Endothelial cell of umbilical vein (primary cell): Measurements from ENCODE around the gene PPFIA3. TPM values are rescaled to one million over a fixed set of nuclear protein-coding genes. Genes with fewer than 3 reads are reported as not detected.
A peak's percentile ranks its signal among the peaks of the same experiment; 100 is the strongest.

Experiments
- BruUV-seq: library from RNA; stranded (reverse); fragments of 400-500 nt; replicated peaks from 2 replicates; lab custom pipeline; 2021; lab: Mats Ljungman, UMichigan
- CTCF ChIA-PET: fragments of 300-600, 350-600 bp; sonication (Branson Sonifier 250); formaldehyde crosslinking; loops from one replicate; lab custom pipeline; 2021; ENCODE audit warnings: antibody characterized with exemption, inconsistent platforms; lab: Charles Lee
- POLR2A ChIA-PET: fragments of 300-600, 350-600 bp; sonication (Branson Sonifier 250); formaldehyde crosslinking; loops from one replicate; lab custom pipeline; 2021; ENCODE audit warnings: antibody characterized with exemption, inconsistent platforms; lab: Charles Lee
- DNase-seq: peaks from one replicate; pipeline ENCODE4 v3.0.0-alpha.2; 2011; ENCODE audit warnings: low read depth, low spot score
- FAIRE-seq: peaks from 2 replicates; lab custom pipeline; 2011; peaks lifted over from hg19 to GRCh38; lab: Jason Lieb, UNC
- H2AFZ ChIP-seq: 2 replicates; pipeline ENCODE4 v1.6.0; 2012; ENCODE audit warnings: low read depth, low read length, control low read depth, inconsistent platforms
- H3K27ac ChIP-seq: 2 replicates; pipeline ENCODE4 v1.5.1; 2011; ENCODE audit warnings: low read depth, mild to moderate bottlenecking, control low read depth, low read length, moderate library complexity; ENCODE audit not compliant: insufficient read depth
- H3K27me3 ChIP-seq, 2 experiments: 2 replicates each; pipeline versions ENCODE4 v1.6.0 to v1.6.1; 2011; ENCODE audit warnings: low read length in 2 of 2, mixed read lengths in 1 of 2; ENCODE audit not compliant: control insufficient read depth in 2 of 2, insufficient read depth in 2 of 2
- H3K36me3 ChIP-seq, 2 experiments: 2 replicates in 1 of 2; 3 replicates in 1 of 2; pipeline ENCODE4 v1.5.1; 2011; ENCODE audit warnings: low read length in 2 of 2, mild to moderate bottlenecking in 1 of 2, moderate library complexity in 1 of 2; ENCODE audit not compliant: control insufficient read depth in 2 of 2, insufficient read depth in 2 of 2; ENCODE audit errors: extremely low read depth in 1 of 2
- H3K4me1 ChIP-seq: 3 replicates; pipeline ENCODE4 v1.5.1; 2011; ENCODE audit warnings: mild to moderate bottlenecking, low read length; ENCODE audit not compliant: control insufficient read depth, insufficient read depth; ENCODE audit errors: extremely low read depth
- H3K4me2 ChIP-seq: 2 replicates; pipeline ENCODE4 v1.6.1; 2011; ENCODE audit warnings: low read length, control low read depth, mixed read lengths; ENCODE audit not compliant: insufficient read depth
- H3K4me3 ChIP-seq, 3 experiments: fragments of 200-600 bp in 1 of 3; sonication (generic), shearing (Covaris generic) in 1 of 3; replicated peaks in 1 of 3; 2 replicates each; pipeline ENCODE4 v1.5.1; 2011 to 2016; ENCODE audit warnings: control low read depth in 3 of 3, low read length in 3 of 3, mild to moderate bottlenecking in 2 of 3, inconsistent platforms in 1 of 3, low read depth in 1 of 3, moderate library complexity in 1 of 3; ENCODE audit not compliant: insufficient read depth in 1 of 3
- H3K79me2 ChIP-seq: 2 replicates; pipeline ENCODE4 v1.6.0; 2012; ENCODE audit warnings: low read length, inconsistent platforms; ENCODE audit not compliant: control insufficient read depth, insufficient read depth
- H3K9ac ChIP-seq: replicated peaks from 2 replicates; pipeline ENCODE3; 2011; ENCODE audit warnings: low read length, control low read depth; ENCODE audit not compliant: insufficient read depth; ENCODE audit errors: extremely low read depth
- H3K9me1 ChIP-seq: replicated peaks from 3 replicates; pipeline ENCODE4 v1.6.0; 2011; ENCODE audit warnings: mild to moderate bottlenecking, low read length; ENCODE audit not compliant: control insufficient read depth, insufficient read depth; ENCODE audit errors: extremely low read depth
- H3K9me3 ChIP-seq: replicated peaks from 2 replicates; pipeline ENCODE4 v1.5.1; 2012; ENCODE audit warnings: low read length, inconsistent platforms; ENCODE audit not compliant: control insufficient read depth, insufficient read depth
- H4K20me1 ChIP-seq: replicated peaks from 2 replicates; pipeline ENCODE3; 2011; ENCODE audit warnings: mild to moderate bottlenecking, low read length; ENCODE audit not compliant: control insufficient read depth, insufficient read depth; ENCODE audit errors: extremely low read depth
- CTCF ChIP-seq, 2 donors: IDR thresholded peaks; 1 replicate in 1 of 2; 2 replicates in 1 of 2; pipeline ENCODE4 v1.5.1; 2011; ENCODE audit warnings: low read length in 2 of 2, mild to moderate bottlenecking in 2 of 2, moderate library complexity in 2 of 2, control low read depth in 1 of 2, inconsistent platforms in 1 of 2, low read depth in 1 of 2; ENCODE audit not compliant: insufficient read depth in 1 of 2; ENCODE audit errors: extremely low read depth in 1 of 2
- EZH2 ChIP-seq: IDR thresholded peaks from 2 replicates; pipeline ENCODE4 v1.6.1; 2012; ENCODE audit warnings: borderline replicate concordance, low read depth, mild to moderate bottlenecking, moderate library complexity, low read length, inconsistent platforms; ENCODE audit not compliant: severe bottlenecking
- FOS ChIP-seq: IDR thresholded peaks from 2 replicates; pipeline ENCODE4 v1.6.1; 2011; ENCODE audit warnings: mild to moderate bottlenecking, low read length, moderate library complexity, borderline replicate concordance; ENCODE audit not compliant: insufficient read depth
- GATA2 ChIP-seq: IDR thresholded peaks from 2 replicates; pipeline ENCODE4 v1.7.0; 2011; ENCODE audit warnings: low read depth, mild to moderate bottlenecking, moderate library complexity, mixed read lengths, low read length; ENCODE audit not compliant: insufficient read length, insufficient read depth
- JUN ChIP-seq: IDR thresholded peaks from 2 replicates; pipeline ENCODE4 v1.6.1; 2011; ENCODE audit warnings: borderline replicate concordance, low read depth; ENCODE audit not compliant: insufficient read length, insufficient read depth
- MAX ChIP-seq: IDR thresholded peaks from 2 replicates; pipeline ENCODE4 v1.6.1; 2011; ENCODE audit not compliant: insufficient read depth, insufficient read length
- MYC ChIP-seq: IDR thresholded peaks from one replicate; pipeline ENCODE4 v1.6.1; 2011; ENCODE audit warnings: mild to moderate bottlenecking, low read depth, low read length
- POLR2A ChIP-seq: IDR thresholded peaks from 2 replicates; pipeline ENCODE4 v1.6.1; 2012; ENCODE audit warnings: low read depth, mild to moderate bottlenecking, control low read depth, low read length
- POLR2AphosphoS5 ChIP-seq: IDR thresholded peaks from 2 replicates; pipeline ENCODE4 v1.6.1; 2012; ENCODE audit warnings: low read depth, mild to moderate bottlenecking, control low read depth, low read length, moderate library complexity; ENCODE audit not compliant: insufficient read depth
- dilution Hi-C: fragments of 300-500 bp; cut with MboI; formaldehyde crosslinking; loops from one replicate; pipeline ENCODE4 v1.15.0; 2019; ENCODE audit warnings: low sequenced_read_pairs; ENCODE audit not compliant: extremely low pct_ligation_motif_present
- intact Hi-C: fragments of 100-400 bp; cut with micrococcal nuclease; formaldehyde crosslinking; loops from one replicate; pipeline ENCODE4 v1.10.0; 2022
- polyA plus RNA-seq, 4 experiments: library from polyadenylated mRNA; depleted of rRNA in 3 of 4; stranded (reverse) in 3 of 4; unstranded in 1 of 4; fragments of >200 nt; gene quantifications; 2 replicates each; pipeline versions ENCODE4 v1.2.1 to v1.2.3, GENCODE V29; 2011 to 2012; ENCODE audit warnings: missing spikeins in 1 of 4
- total RNA-seq: library from RNA; stranded (reverse); gene quantifications from 2 replicates; pipeline ENCODE4 v1.2.3, GENCODE V29; 2021

The PPFIA3 gene
- total and polyA plus RNA-seq, 2 donors (not counting 3 experiments of a cell fraction or from before 2014, with no cell fraction given) = 1.3 to 2.0 TPM

- Histone ChIP-seq H3K9me1 (no peaks in the 10 kb centered on the region), H3K9ac (no peak overlapping the region), H3K4me2 (peak overlapping the region; percentile 95), H3K27ac (no peak overlapping the region), H3K9me3 (no peaks in the 10 kb centered on the region), H4K20me1 (no peaks in the 10 kb centered on the region), H3K36me3 (no peaks in the 10 kb centered on the region), H2AFZ (peak overlapping the region; percentile 90), H3K79me2 (no peaks in the 10 kb centered on the region), H3K4me3 (peak overlapping the region in 2 of 3 experiments; percentile 61 to 73), H3K4me1 (peaks cover 24% of the 10 kb centered on the region), H3K27me3 (peaks cover 2 to 5% of the 10 kb centered on the region in 2 experiments)
- FAIRE-seq (no peak), DNase-seq (no peak)
- dilution Hi-C loops (no loop called here), intact Hi-C loops (loop anchor here (2.0 to 10.0 kb wide), 3 partner anchors 48 to 156 kb away; partner anchors contain the start of genes GYS1 and RUVBL2)
- ChIA-PET POLR2A (interaction anchor here (0.5 to 0.6 kb wide), 2 partner anchors 33 to 441 kb away, joined by 3 to 4 read pairs; no protein-coding TSS in a partner anchor), CTCF (interaction anchor here (0.6 to 4.1 kb wide), 8 partner anchors 14 to 122 kb away, joined by 3 to 56 read pairs (median 7); partner anchors contain the start of genes LIN7B and PPFIA3)
- BruUV-seq = no TSS peak
- TF ChIP-seq EZH2 (no peak), FOS (no peak), POLR2A (no peak), JUN (no peak), GATA2 (no peak), POLR2AphosphoS5 (no peak), MAX (no peak), MYC (no peak), CTCF (IDR thresholded peaks at IDR 0.05; ENCODE audit: extremely low read depth in 1 of 2, insufficient read depth in 1 of 2, low read depth in 1 of 2, low read length in 2 of 2) (no peak)
Observed at GRCh38 chr19:49150944-49151243, 31.6 kb downstream of the PPFIA3 start.
